Measurements from ENCODE around the gene DDX47. TPM values are rescaled to one million over a fixed set of nuclear protein-coding genes. Genes with fewer than 3 reads are reported as not detected.
"Not testable (repeated sequence)": the region's sequence is repeated elsewhere in the genome, so short reads cannot be mapped to it uniquely, and the experiment has no call there.

The DDX47 gene
- total RNA-seq, 2 experiments from 2014 or later = 153 TPM

DNA sequence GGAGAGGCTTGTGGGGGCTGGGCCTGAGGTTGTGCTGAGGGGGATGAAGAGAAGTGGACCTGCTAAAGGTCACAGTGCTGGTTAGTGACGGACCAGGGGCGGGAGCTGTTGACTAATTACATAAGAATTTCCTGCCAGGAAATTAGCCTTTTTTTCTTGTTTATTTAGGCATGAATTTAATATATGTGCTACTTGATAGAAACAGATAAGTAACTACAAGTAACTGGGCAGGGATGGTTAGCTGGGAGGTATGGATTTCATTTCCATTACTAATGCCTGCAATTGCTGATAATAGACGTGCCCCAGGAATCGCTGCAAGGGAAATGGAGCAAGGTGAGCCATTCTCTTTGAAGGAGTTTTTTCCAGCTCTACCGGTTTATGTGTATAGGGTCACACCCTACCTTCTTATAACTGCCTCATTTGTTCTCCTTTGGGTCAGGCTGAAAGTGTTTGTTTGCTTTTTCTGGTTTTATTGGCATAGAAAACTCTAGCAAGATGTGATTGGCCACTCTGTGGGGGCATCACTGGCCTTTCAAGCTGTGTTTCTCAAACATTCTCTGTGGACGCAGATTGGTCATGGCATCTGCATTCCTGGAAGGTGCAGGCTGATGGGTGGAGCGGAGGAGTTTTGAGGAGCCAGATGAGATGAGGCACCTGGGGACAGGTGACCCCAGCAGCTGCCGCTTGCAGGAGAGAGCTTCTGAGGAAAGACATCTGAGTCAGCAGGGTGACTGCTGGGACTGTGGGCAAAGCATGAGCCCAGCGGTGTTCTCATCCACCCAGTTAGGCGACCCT lies 59.2 kb downstream of the DDX47 start:
- H3K27me3 Mint-ChIP-seq = no peaks in the 10 kb centered on the region
- intact Hi-C loops (cut with DNase I, micrococcal nuclease) = no loop called here
- CTCF ChIA-PET = no interaction called here
- Histone ChIP-seq H3K4me3 (ENCODE audit: low read length) (no peak overlapping the region), H3K27ac (ENCODE audit: low read depth in 1 of 2, low read length in 2 of 2) (no peak overlapping the region), H3K9me3 (ENCODE audit: control insufficient read depth in 1 of 2, insufficient read depth in 1 of 2, low read length in 2 of 2) (no peaks in the 10 kb centered on the region), H3K36me3 (ENCODE audit: insufficient read depth, low read length) (no peaks in the 10 kb centered on the region), H3K4me1 (ENCODE audit: insufficient read depth, low read length) (no peaks in the 10 kb centered on the region), H3K27me3 (ENCODE audit: control insufficient read depth in 1 of 2, insufficient read depth in 2 of 2, low read length in 2 of 2) (no peaks in the 10 kb centered on the region)
- no peak for TF ChIP-seq CTCF (IDR thresholded peaks at IDR 0.05)
- H3K27ac Mint-ChIP-seq = no peak overlapping the region
- POLR2A ChIA-PET = no interaction called here
- DNase-seq (no peak), ATAC-seq (ENCODE audit: poor library complexity) (no peak)
- H3K9me3 Mint-ChIP-seq = no peaks in the 10 kb centered on the region
- H3K4me3 Mint-ChIP-seq = no peak overlapping the region
- H3K36me3 Mint-ChIP-seq (ENCODE audit: low read depth) = no peaks in the 10 kb centered on the region
- H3K4me1 Mint-ChIP-seq (ENCODE audit: low read depth) = no peaks in the 10 kb centered on the region

- no peak overlapping the region for H3K27ac Mint-ChIP-seq
- ATAC-seq (ENCODE audit: poor library complexity) (no peak), DNase-seq (no peak)
- H3K9me3 Mint-ChIP-seq = no peaks in the 10 kb centered on the region
- no peaks in the 10 kb centered on the region for H3K4me1 ChIP-seq (ENCODE audit: insufficient read depth, low read length)
- H3K27ac ChIP-seq (ENCODE audit: low read depth in 1 of 2, low read length in 2 of 2) = no peak overlapping the region
- POLR2A ChIA-PET = no interaction called here
- no peaks in the 10 kb centered on the region for H3K9me3 ChIP-seq (ENCODE audit: control insufficient read depth in 1 of 2, insufficient read depth in 1 of 2, low read length in 2 of 2)
- H3K36me3 ChIP-seq (ENCODE audit: insufficient read depth, low read length) = no peaks in the 10 kb centered on the region
- no peak for TF ChIP-seq CTCF (IDR thresholded peaks at IDR 0.05)
- CTCF ChIA-PET = no interaction called here
- no peaks in the 10 kb centered on the region for H3K36me3 Mint-ChIP-seq (ENCODE audit: low read depth)
- no peaks in the 10 kb centered on the region for H3K4me1 Mint-ChIP-seq (ENCODE audit: low read depth)
- intact Hi-C loops (cut with DNase I, micrococcal nuclease) = no loop called here
- no peak overlapping the region for H3K4me3 Mint-ChIP-seq
- no peaks in the 10 kb centered on the region for H3K27me3 Mint-ChIP-seq
- H3K27me3 ChIP-seq (ENCODE audit: control insufficient read depth in 1 of 2, insufficient read depth in 2 of 2, low read length in 2 of 2) = no peaks in the 10 kb centered on the region
- no peak overlapping the region for H3K4me3 ChIP-seq (ENCODE audit: low read length)
These were observed 59.8 kb downstream of the DDX47 start for GRCh38 chr12:12872934-12873275.

GRCh38 chr12:12874029-12874428 lies 60.9 kb downstream of the DDX47 start:
- DNase-seq = no peak
- H3K27me3 ChIP-seq (ENCODE audit: control insufficient read depth in 1 of 2, insufficient read depth in 2 of 2, low read length in 2 of 2) = no peaks in the 10 kb centered on the region
- no peak for ATAC-seq (ENCODE audit: poor library complexity)
- CTCF ChIA-PET = no interaction called here
- Mint-ChIP-seq H3K4me1 (ENCODE audit: low read depth) (no peaks in the 10 kb centered on the region), H3K36me3 (ENCODE audit: low read depth) (no peaks in the 10 kb centered on the region), H3K27me3 (no peaks in the 10 kb centered on the region), H3K4me3 (no peak overlapping the region), H3K9me3 (no peaks in the 10 kb centered on the region), H3K27ac (no peak overlapping the region)
- no peak overlapping the region for H3K4me3 ChIP-seq (ENCODE audit: low read length)
- H3K9me3 ChIP-seq (ENCODE audit: control insufficient read depth in 1 of 2, insufficient read depth in 1 of 2, low read length in 2 of 2) = no peaks in the 10 kb centered on the region
- intact Hi-C loops (cut with DNase I, micrococcal nuclease) = no loop called here
- POLR2A ChIA-PET = no interaction called here
- no peaks in the 10 kb centered on the region for H3K4me1 ChIP-seq (ENCODE audit: insufficient read depth, low read length)
- H3K36me3 ChIP-seq (ENCODE audit: insufficient read depth, low read length) = no peaks in the 10 kb centered on the region
- no peak overlapping the region for H3K27ac ChIP-seq (ENCODE audit: low read depth in 1 of 2, low read length in 2 of 2)
- no peak for TF ChIP-seq CTCF (IDR thresholded peaks at IDR 0.05)

DNA sequence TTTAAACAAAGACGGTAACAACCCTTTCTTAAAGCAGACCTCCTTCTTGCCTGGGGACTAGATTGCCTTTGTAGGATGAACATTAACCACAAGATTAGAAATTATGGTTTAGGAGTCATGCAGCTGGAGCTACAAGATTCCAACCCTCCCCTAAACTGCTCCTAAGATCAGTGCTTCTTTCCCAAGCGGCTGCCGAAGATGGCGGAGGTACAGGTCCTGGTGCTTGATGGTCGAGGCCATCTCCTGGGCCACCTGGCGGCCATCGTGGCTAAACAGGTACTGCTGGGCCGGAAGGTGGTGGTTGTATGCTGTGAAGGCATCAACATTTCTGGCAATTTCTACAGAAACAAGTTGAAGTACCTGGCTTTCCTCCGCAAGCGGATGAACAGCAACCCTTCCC lies 62.2 kb downstream of the DDX47 start:
- POLR2A ChIA-PET; H3K4me3 ChIP-seq (ENCODE audit: low read length); H3K27me3 Mint-ChIP-seq; CTCF ChIA-PET; H3K27ac Mint-ChIP-seq; DNase-seq; H3K36me3 ChIP-seq (ENCODE audit: insufficient read depth, low read length); H3K27ac ChIP-seq (ENCODE audit: low read depth in 1 of 2, low read length in 2 of 2); H3K9me3 ChIP-seq (ENCODE audit: control insufficient read depth in 1 of 2, insufficient read depth in 1 of 2, low read length in 2 of 2); ATAC-seq (ENCODE audit: poor library complexity); H3K4me1 Mint-ChIP-seq (ENCODE audit: low read depth); H3K4me3 Mint-ChIP-seq; H3K4me1 ChIP-seq (ENCODE audit: insufficient read depth, low read length); H3K27me3 ChIP-seq (ENCODE audit: control insufficient read depth in 1 of 2, insufficient read depth in 2 of 2, low read length in 2 of 2); H3K36me3 Mint-ChIP-seq (ENCODE audit: low read depth); H3K9me3 Mint-ChIP-seq; intact Hi-C loops (cut with DNase I, micrococcal nuclease): not testable (repeated sequence)

Measured in CD4-positive, alpha-beta T cell (primary cell).